GM13977 (cell line): ENCODE results near the gene DTNB.
"Not testable (repeated sequence)": the region's sequence is repeated elsewhere in the genome, so short reads cannot be mapped to it uniquely, and the experiment has no call there.

Source experiments
- DNase-seq: peaks from one replicate; pipeline ENCODE4 v3.0.0; 2012; ENCODE audit warnings: low spot score
- CTCF ChIP-seq: IDR thresholded peaks from 2 replicates; pipeline ENCODE4 v1.5.1; 2012; ENCODE audit warnings: mild to moderate bottlenecking, control low read depth; ENCODE audit not compliant: insufficient read depth; ENCODE audit errors: extremely low read depth, missing control alignments
- in situ Hi-C: fragments of 300-500 bp; cut with MboI; formaldehyde crosslinking; loops from one replicate; pipeline ENCODE4 v1.12.0; 2022; ENCODE audit warnings: low sequenced_read_pairs, low pct_unique_long_range_greater_than_20kb, mixed read lengths, inconsistent platforms; ENCODE audit not compliant: unreplicated experiment

DTNB gene

GRCh38 chr2:25418944-25419677, 254.3 kb downstream of the DTNB start:
- DNase-seq = peak; percentile 35
- in situ Hi-C loops = no loop called here
- no peak for TF ChIP-seq CTCF

- DNase-seq = peak; percentile 36
- in situ Hi-C loops = no loop called here
- no peak for TF ChIP-seq CTCF
Measured at GRCh38 chr2:25417715-25418369, 255.5 kb downstream of the DTNB start.

GRCh38 chr2:25416674-25417073, 256.7 kb downstream of the DTNB start:
- DNase-seq = no peak
- in situ Hi-C loops = no loop called here
- TF ChIP-seq CTCF = no peak

- in situ Hi-C loops = no loop called here
- DNase-seq = no peak
- TF ChIP-seq CTCF = no peak
Measured at GRCh38 chr2:25414781-25415180, 258.6 kb downstream of the DTNB start.

- in situ Hi-C loops, DNase-seq: not testable (repeated sequence)
Measured at GRCh38 chr2:25413409-25413808, 260.0 kb downstream of the DTNB start.

- no peak for TF ChIP-seq CTCF
- in situ Hi-C loops = no loop called here
- no peak for DNase-seq
Measured at GRCh38 chr2:25411753-25412152, 261.6 kb downstream of the DTNB start.

GRCh38 chr2:25411281-25411680, 262.1 kb downstream of the DTNB start:
- no peak for DNase-seq
- no peak for TF ChIP-seq CTCF
- in situ Hi-C loops = no loop called here
